ENCODE results near the gene GSX1. TPM values are rescaled to one million over a fixed set of nuclear protein-coding genes. Genes with fewer than 3 reads are reported as not detected.
A peak's percentile ranks its signal among the peaks of the same experiment; 100 is the strongest.

The GSX1 gene
- total RNA-seq, 1 donor from 2014 or later = not detected

DNA sequence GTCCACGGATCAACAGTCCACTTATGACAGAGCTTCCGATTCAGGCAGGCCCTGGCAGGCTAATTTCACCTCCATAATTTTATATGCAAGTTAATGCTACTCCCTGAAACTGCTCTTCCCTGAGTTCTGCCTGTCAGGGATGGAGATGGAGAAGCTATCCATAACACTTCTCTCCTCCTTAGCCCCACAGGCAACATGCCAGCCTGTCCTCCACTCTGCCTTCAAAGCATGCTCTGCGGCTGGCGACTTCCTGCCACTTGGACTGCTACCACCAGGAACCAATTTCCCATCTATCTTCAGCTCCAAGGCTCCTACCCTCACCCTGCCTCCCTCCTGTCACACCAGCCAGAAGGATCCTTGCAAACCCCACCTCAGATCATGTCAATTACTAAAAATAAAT, 35.4 kb downstream of the GSX1 start:
- H3K9me3 ChIP-seq = no peaks in the 10 kb centered on the region
- H3K4me3 ChIP-seq = no peak overlapping the region
- intact Hi-C loops (cut with DNase I) = loop anchor here (10.0 kb wide), 3 partner anchors 147 to 453 kb away; no protein-coding TSS in a partner anchor
- H3K27ac ChIP-seq = no peak overlapping the region
- no peaks in the 10 kb centered on the region for H3K36me3 ChIP-seq
- ATAC-seq = no peak
- TF ChIP-seq, protein P1, sequence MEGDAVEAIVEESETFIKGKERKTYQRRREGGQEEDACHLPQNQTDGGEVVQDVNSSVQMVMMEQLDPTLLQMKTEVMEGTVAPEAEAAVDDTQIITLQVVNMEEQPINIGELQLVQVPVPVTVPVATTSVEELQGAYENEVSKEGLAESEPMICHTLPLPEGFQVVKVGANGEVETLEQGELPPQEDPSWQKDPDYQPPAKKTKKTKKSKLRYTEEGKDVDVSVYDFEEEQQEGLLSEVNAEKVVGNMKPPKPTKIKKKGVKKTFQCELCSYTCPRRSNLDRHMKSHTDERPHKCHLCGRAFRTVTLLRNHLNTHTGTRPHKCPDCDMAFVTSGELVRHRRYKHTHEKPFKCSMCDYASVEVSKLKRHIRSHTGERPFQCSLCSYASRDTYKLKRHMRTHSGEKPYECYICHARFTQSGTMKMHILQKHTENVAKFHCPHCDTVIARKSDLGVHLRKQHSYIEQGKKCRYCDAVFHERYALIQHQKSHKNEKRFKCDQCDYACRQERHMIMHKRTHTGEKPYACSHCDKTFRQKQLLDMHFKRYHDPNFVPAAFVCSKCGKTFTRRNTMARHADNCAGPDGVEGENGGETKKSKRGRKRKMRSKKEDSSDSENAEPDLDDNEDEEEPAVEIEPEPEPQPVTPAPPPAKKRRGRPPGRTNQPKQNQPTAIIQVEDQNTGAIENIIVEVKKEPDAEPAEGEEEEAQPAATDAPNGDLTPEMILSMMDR (IDR thresholded peaks at IDR 0.05) = no peak
- DNase-seq = no peak
- peaks cover 63% of the 10 kb centered on the region for H3K27me3 ChIP-seq
- no peaks in the 10 kb centered on the region for H3K4me1 ChIP-seq

DNA sequence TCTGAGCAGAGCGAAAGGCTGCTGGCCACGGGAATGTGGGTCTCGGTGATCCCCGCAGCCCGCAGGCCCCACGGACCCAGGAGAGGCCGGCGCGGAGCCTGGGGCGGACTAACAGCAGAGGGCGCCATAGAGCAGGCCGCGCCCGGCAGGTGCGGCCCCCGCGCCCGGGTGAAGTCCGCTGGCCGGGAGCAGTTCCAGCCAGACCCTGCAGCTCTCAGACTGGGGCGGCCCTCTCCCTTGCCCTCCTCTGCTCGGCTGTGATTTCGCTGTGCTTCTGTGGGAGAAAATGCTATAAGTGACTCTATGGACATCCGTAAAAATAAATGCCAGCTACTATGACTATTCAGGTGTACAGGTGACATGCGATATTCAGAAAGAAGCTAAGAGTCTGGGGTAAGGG, 37.7 kb downstream of the GSX1 start:
- intact Hi-C loops (cut with DNase I) = no loop called here
- ATAC-seq (peak; percentile 94), DNase-seq (peak; percentile 81)
- no peak overlapping the region for H3K27ac ChIP-seq
- no peaks in the 10 kb centered on the region for H3K9me3 ChIP-seq
- H3K4me3 ChIP-seq = peak overlapping the region; percentile 27
- no peaks in the 10 kb centered on the region for H3K36me3 ChIP-seq
- H3K4me1 ChIP-seq = no peaks in the 10 kb centered on the region
- TF ChIP-seq, protein P1 (IDR thresholded peaks at IDR 0.05) = peak; percentile 94
- H3K27me3 ChIP-seq = peaks cover 52% of the 10 kb centered on the region

DNA sequence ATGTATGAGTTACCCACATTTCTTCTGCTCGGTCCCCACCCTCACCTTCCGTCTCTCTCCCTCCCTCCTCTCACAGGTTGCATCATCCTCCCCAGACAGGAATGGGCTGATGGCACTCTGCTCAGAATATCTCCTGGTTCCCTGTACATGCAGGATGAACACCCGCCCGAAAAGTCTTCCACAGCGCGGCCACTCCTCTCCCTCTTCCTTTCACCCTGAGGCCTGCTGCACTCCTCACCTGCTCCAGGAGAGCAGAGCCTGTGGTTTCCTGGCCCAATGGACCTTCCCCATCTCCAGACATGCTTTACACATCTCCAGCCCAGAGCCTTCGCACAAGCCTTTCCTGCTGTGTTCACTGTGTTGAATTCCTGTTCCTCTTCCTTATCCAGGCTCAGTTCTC, 40.9 kb downstream of the GSX1 start:
- intact Hi-C loops (cut with DNase I) = no loop called here
- peaks cover 50% of the 10 kb centered on the region for H3K27me3 ChIP-seq
- no peak for DNase-seq
- H3K9me3 ChIP-seq = no peaks in the 10 kb centered on the region
- H3K27ac ChIP-seq = no peak overlapping the region
- H3K36me3 ChIP-seq = no peaks in the 10 kb centered on the region
- no peak overlapping the region for H3K4me3 ChIP-seq
- ATAC-seq = no peak
- TF ChIP-seq, protein P1 (IDR thresholded peaks at IDR 0.05) = no peak
- no peaks in the 10 kb centered on the region for H3K4me1 ChIP-seq

DNA sequence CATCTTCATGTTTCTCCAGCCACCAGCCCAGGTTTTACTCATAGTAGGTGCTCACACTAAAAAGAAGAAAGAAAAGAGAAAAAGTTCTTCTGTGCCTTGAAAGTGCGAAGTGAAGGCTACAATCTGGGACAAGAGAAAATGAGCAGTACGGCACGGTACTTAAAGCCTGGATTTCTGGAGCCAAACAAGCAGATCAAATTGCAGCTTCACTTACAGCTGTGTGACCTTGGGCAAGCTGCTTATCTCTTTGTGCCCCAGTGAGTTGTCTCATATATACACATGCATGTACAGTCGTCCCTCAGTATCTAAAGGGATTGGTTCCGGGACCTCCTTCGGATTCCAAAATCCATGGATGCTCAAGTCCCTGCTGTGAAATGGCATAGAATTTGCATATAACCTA, 41.8 kb downstream of the GSX1 start:
- TF ChIP-seq, protein P1 (IDR thresholded peaks at IDR 0.05) = no peak
- Histone ChIP-seq H3K4me1 (no peaks in the 10 kb centered on the region), H3K9me3 (no peaks in the 10 kb centered on the region), H3K4me3 (no peak overlapping the region), H3K27ac (no peak overlapping the region), H3K36me3 (no peaks in the 10 kb centered on the region), H3K27me3 (peaks cover 56% of the 10 kb centered on the region)
- intact Hi-C loops (cut with DNase I) = no loop called here
- no peak for ATAC-seq
- no peak for DNase-seq

DNA sequence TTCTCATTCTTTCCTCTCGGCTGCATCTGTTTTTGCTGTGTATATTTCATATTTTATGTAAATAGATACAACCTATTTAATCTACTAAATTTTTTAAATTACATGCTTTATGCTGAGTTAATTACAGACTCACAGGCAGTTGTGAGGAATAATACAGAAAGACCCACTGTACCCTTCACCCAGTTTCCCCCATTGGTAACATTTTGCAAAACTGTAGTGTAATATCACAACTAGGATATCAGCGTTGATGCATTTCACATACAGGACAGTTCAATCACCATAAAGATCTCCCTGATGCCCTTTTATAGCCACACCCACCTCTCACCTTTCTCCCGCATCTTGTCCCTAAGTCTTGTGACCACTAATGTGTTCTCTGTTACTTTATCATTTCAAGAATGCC, 43.5 kb downstream of the GSX1 start:
- H3K4me3 ChIP-seq = no peak overlapping the region
- H3K36me3 ChIP-seq = no peaks in the 10 kb centered on the region
- intact Hi-C loops (cut with DNase I) = no loop called here
- TF ChIP-seq, protein P1 (IDR thresholded peaks at IDR 0.05) = no peak
- ATAC-seq (no peak), DNase-seq (no peak)
- peaks cover 41% of the 10 kb centered on the region for H3K27me3 ChIP-seq
- no peaks in the 10 kb centered on the region for H3K4me1 ChIP-seq
- H3K27ac ChIP-seq = no peak overlapping the region
- no peaks in the 10 kb centered on the region for H3K9me3 ChIP-seq

DNA sequence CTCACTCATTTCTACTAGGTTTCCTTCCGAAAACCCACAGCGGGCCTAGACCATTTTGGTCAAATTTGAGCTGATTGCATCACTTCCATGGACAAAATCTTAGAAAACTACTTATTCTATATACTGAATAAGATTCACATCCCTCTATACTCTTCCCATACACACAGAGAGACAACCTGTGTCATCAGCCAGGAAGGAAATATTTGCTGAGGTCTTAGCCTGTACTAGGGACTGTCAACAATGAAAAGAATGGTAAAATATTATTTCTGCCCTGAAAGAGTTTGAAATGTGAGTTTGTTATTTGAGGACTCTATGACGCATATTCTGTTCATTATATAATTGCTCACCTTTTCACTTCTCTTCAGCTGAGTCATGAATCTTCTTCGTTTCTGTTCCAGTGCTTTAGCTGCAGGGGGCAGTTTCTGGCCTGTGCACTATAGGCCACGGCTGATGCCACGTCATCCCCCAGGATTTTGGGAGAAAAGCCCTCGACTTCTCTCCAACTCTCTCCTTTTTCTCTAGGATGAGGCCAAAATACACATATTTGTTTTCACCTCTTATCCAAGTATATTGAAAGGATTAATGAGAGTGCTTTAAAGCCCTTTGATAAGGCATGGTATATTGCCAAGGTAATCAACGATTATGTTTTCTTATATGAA, 47.7 kb downstream of the GSX1 start:
- intact Hi-C loops (cut with DNase I) = no loop called here
- H3K27me3 ChIP-seq = peaks cover 29% of the 10 kb centered on the region
- TF ChIP-seq, protein P1 (IDR thresholded peaks at IDR 0.05) = no peak
- ATAC-seq (no peak), DNase-seq (no peak)
- no peak overlapping the region for H3K4me3 ChIP-seq
- H3K27ac ChIP-seq = no peak overlapping the region
- H3K4me1 ChIP-seq = no peaks in the 10 kb centered on the region
- H3K36me3 ChIP-seq = no peaks in the 10 kb centered on the region
- H3K9me3 ChIP-seq = no peaks in the 10 kb centered on the region
